ENCODE results near the gene PCBP3.

PCBP3 gene

DNA sequence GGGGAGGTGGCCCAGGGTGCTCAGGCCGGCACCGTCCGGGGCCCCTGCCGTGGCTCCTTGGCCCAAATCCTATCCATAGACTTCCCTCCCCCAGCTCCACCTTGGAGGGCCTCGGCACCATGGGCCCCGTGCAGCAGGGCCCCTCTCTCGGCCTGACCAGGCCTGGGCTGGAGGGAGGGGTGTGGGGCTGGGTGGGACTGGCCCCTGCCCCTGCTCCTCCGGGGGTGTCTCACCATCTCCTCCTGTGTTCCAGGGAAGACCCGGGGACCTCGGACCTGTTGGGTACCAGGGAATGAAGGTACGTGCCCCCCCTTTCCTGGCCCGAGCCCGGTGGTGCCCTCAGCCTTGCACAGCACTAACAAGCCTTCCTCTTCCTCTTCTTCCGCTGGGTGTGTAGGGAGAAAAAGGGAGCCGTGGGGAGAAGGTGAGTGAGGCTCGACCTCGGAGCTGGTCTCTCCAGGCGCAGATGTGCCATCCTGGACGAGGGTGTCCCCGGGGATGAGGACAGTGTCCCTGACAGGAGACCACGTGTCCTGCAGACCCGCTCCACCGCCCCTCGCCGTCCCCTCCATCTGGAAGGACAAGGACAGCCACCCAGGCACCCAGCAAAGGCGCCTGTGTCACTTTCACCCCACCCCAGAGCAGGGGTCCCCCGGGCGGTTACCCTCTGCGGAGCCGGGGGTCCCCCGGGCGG, 346.0 kb downstream of the PCBP3 start:
- no peak for DNase-seq

DNA sequence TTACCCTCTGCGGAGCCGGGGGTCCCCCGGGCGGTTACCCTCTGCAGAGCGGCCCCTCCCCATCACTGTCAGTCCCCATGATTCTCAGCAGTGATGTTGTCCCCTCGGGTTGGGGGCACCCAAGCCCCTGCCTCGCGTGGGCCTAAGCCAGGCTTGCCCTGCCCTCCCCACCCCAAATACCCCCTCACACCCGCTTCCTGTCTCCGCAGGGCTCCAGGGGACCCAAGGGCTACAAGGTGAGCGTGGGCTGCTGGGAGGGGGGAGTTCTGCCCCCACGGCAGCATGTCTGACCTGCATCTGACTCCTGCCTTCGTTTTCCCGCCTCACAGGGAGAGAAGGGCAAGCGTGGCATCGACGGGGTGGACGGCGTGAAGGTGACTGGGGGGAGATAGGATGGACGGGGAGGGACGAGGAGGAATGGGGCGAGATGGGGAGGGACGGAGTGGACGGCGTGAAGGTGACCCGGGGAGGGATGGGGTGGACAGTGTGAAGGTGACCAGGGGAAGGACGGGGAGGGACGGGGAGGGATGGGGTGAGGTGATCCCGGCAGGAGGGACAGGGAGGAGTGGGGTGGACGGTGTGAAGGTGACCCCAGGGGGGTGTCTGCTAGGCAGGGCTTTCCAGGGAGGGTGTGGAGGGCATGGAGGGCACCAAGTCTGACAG, 346.7 kb downstream of the PCBP3 start:
- DNase-seq = no peak

DNA sequence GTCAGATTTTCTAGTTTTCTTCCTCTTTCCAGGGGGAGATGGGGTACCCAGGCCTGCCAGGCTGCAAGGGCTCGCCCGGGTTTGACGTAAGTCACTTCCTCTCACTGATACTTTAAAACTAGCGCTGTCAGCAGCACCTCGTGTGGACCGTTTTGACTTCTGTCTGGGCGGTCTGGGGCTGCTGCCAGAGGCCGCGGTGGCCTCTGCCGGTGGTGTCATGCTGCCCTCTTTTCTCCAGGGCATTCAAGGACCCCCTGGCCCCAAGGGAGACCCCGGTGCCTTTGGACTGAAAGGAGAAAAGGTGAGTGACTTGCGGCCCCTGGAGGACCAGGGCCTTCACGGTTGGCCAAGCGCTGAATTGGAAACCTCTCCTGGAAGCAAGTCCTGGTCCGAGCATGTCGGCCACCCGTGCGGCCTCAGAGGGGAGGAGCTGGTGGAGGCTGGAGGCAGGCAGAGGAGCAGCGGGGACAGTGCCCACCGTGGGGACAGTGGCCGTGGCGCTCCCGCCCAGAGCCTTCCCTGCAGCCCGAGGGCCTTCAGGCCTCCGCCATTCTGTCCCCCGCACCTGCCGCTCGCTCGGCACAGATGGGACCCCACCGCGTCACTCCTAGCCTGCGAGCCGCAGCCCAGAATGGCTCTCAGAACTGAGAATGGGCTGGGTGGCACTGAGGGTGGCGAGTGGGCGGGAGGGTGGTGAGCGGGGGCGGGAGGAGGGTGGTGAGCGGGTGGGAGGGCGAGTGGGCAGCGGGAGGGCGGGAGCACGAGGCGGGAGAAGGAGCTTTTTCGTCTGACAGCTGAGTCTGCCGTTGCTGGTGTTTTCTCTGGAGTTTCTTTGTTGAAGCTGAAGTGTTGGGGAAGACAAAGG, 347.4 kb downstream of the PCBP3 start:
- no peak for DNase-seq

GRCh38 chr21:45991606-45992300, 348.2 kb downstream of the PCBP3 start:
- DNase-seq = no peak
